Measurements from ENCODE around the gene KMT5B. TPM values are rescaled to one million over a fixed set of nuclear protein-coding genes. Genes with fewer than 3 reads are reported as not detected.

Gene KMT5B
- total and polyA plus RNA-seq, 2 experiments from 2014 or later, result 26.4 to 31.0 TPM

GRCh38 chr11:68199295-68199987 is 13.7 kb downstream of the KMT5B start (continued):
- TF ChIP-seq ZNF462 (CRISPR knock-in tag; IDR thresholded peaks at IDR 0.05) (no peak), CTCF (conservative IDR thresholded peaks at IDR 0.05; ENCODE audit: low read depth in 2 of 2) (no peak)

GRCh38 chr11:68196219-68196618 is 16.9 kb downstream of the KMT5B start:
- Histone ChIP-seq H4K20me1 (replicated peaks; ENCODE audit: insufficient read depth) (peaks cover 14% of the 10 kb centered on the region; the same call in 1 of the 2 replicates), H3F3A (replicated peaks; ENCODE audit: low read depth) (no peaks in the 10 kb centered on the region), H3K36me3 (ENCODE audit: insufficient read depth) (no peaks in the 10 kb centered on the region), H3K79me2 (replicated peaks; ENCODE audit: insufficient read depth) (peaks cover 100% of the 10 kb centered on the region), H3K9me2 (ENCODE audit: insufficient read depth) (no peaks in the 10 kb centered on the region), H3K27ac (ENCODE audit: low read depth) (no peak overlapping the region; the same call in 1 of the 2 replicates), H3K4me3 (no peak overlapping the region), H3K27me3 (ENCODE audit: insufficient read depth) (no peaks in the 10 kb centered on the region), H3K4me2 (no peak overlapping the region), H2AFZ (no peak overlapping the region), H3K4me1 (ENCODE audit: insufficient read depth) (peaks cover 38% of the 10 kb centered on the region)
- H3K4me1 Mint-ChIP-seq, result peaks cover 36% of the 10 kb centered on the region
- no peak overlapping the region for H3K27ac Mint-ChIP-seq
- no peaks in the 10 kb centered on the region for H3K36me3 Mint-ChIP-seq (ENCODE audit: low read depth)
- no peak for DNase-seq (ENCODE audit: low spot score)
- peaks cover 4% of the 10 kb centered on the region for H3K27me3 Mint-ChIP-seq (ENCODE audit: insufficient read depth, low read depth, poor library complexity)
- ATAC-seq, result no peak
- H3K9me3 Mint-ChIP-seq, result no peaks in the 10 kb centered on the region
- H3K4me3 Mint-ChIP-seq, result no peak overlapping the region
- TF ChIP-seq POLR2AphosphoS5 (IDR thresholded peaks at IDR 0.05; ENCODE audit: low read depth) (no peak), CREB1 (CRISPR knock-in tag; IDR thresholded peaks at IDR 0.05; ENCODE audit: low read depth) (no peak), JUNB (IDR thresholded peaks at IDR 0.05; ENCODE audit: unreplicated experiment) (no peak), ZNF462 (CRISPR knock-in tag; IDR thresholded peaks at IDR 0.05) (no peak)
